Heart right ventricle (tissue), 16 donors: ENCODE results near the gene ZSCAN22. TPM values are rescaled to one million over a fixed set of nuclear protein-coding genes. Genes with fewer than 3 reads are reported as not detected.

Source experiments
- ATAC-seq, 8 donors: fragments of 200-7000 bp; cut with Tn5 transposase; one replicate each; pipeline ENCODE4 v1.9.1; 2020; ENCODE audit warnings: mild to moderate bottlenecking in 8 of 8, moderate library complexity in 8 of 8, moderate number of reproducible peaks in 1 of 8
- DNase-seq, 2 donors: peaks; one replicate each; pipeline ENCODE4 v3.0.0-alpha.2; 2020
- H3K27ac ChIP-seq, 10 donors: fragments of 200-600 bp; sonication (generic) in 2 of 10; one replicate each; pipeline versions ENCODE4 v1.5.0 to v1.8.0; 2020 to 2022; ENCODE audit warnings: mild to moderate bottlenecking in 3 of 10
- H3K27me3 ChIP-seq, 7 donors: fragments of 200-600 bp; one replicate each; pipeline ENCODE4 v1.8.0; 2021 to 2022; ENCODE audit warnings: mild to moderate bottlenecking in 2 of 7
- H3K36me3 ChIP-seq, 9 donors: fragments of 200-600 bp; sonication (generic) in 1 of 9; one replicate each; pipeline versions ENCODE4 v1.5.0 to v1.8.0; 2020 to 2022; ENCODE audit warnings: mild to moderate bottlenecking in 2 of 9
- H3K4me1 ChIP-seq, 9 donors: fragments of 200-600 bp; sonication (generic) in 1 of 9; one replicate each; pipeline versions ENCODE4 v1.5.0 to v1.8.0; 2020 to 2022; ENCODE audit warnings: mild to moderate bottlenecking in 4 of 9
- H3K4me3 ChIP-seq, 10 donors: fragments of 200-600 bp; sonication (generic) in 2 of 10; one replicate each; pipeline versions ENCODE4 v1.5.0 to v1.8.0; 2020 to 2022; ENCODE audit warnings: mild to moderate bottlenecking in 7 of 10, moderate library complexity in 2 of 10
- H3K9me3 ChIP-seq, 11 donors: fragments of 200-600 bp in 10 of 11; sonication (generic) in 2 of 11; one replicate each; pipeline versions ENCODE4 v1.5.0 to v1.8.0; 2013 to 2022; ENCODE audit warnings: mild to moderate bottlenecking in 2 of 11, control low read depth in 1 of 11, moderate library complexity in 1 of 11
- CTCF ChIP-seq, 9 donors: fragments of 200-600 bp; sonication (generic) in 2 of 9; IDR thresholded peaks; one replicate each; pipeline versions ENCODE4 v1.5.0 to v1.8.0; 2021 to 2022; ENCODE audit warnings: antibody characterized with exemption in 9 of 9, mild to moderate bottlenecking in 5 of 9, moderate library complexity in 1 of 9
- WGBS, 2 donors: extraction: QIAGEN DNeasy Blood & Tissue Kit; methylation state at CpG; one replicate each; pipeline ENCODE4 v1.1.7; 2013; ENCODE audit warnings: inconsistent platforms in 1 of 2; 5-methylcytosine and 5-hydroxymethylcytosine counted together
- intact Hi-C, 10 donors: fragments of 100-400 bp; cut with DNase I; formaldehyde crosslinking; loops; one replicate each; pipeline versions ENCODE4 v1.11.1 to v1.14.2; 2022
- microRNA-seq, 2 donors: library from miRNA; unstranded; fragments of <30 nt; microRNA quantifications; one replicate each; pipeline ENCODE4 v1.2.0, GENCODE V29; 2021
- polyA plus RNA-seq, 2 donors: library from polyadenylated mRNA; stranded (reverse); fragments of 200-250 nt; gene quantifications; one replicate each; pipeline ENCODE4 v1.2.3, GENCODE V29; 2013
- total RNA-seq, 10 donors: library from RNA; stranded (reverse); fragmentation: NEBNext Ultra II Directional in 3 of 10; extraction: Animal tissue kit (Norgen Biotek cat#: 25700) in 3 of 10; gene quantifications; one replicate each; pipeline versions ENCODE4 v1.2.1 to v1.2.4, GENCODE V29; 2021 to 2023
- donor health status: Arrhythmogenic right ventricular cardiomyopathy.
- donor health status: ischemic (EF 13 %, LVEDD 7.1; RV severe dilation, severe dysfunction).
- donor health status: healthy with polysubstance abuse.
- donor health status: DM: no; HTN: yes; CAD: no.
- donor health status: DM: no; HTN: no; CAD: no.
- donor health status: ischemic (EF 25% LVEDD 6.9; RV normal size, moderate dysfunction).
- donor health status: ischemic (EF 25% LVEDD 5.7; RV mildly dilated, moderate dysfunction).
- donor health status: healthy.
- donor health status: DM: yes; HTN: yes; CAD: no.
- donor health status: Ischemic cardiomyopathy.
- donor health status: ischemic (EF 35%, LVEDD 5.7; RV mildly dilated, moderate dysfunction).
- donor health status: nonischemic (EF 11% LVEDD 7.7; RV severe dilation, severe dysfunction).
- donor health status: DM: yes; HTN: yes; CAD: no.
- donor health status: PGD.
- donor health status: ischemic (EF 29% LVEDD 5.4; RV normal size, mild dysfunction).
- donor health status: nonischemic (EF 23%, LVEDD 6.1; RV moderate dilation, normal function).

Gene ZSCAN22
- total and polyA plus RNA-seq, 12 donors = 0.80 to 2.1 (median 1.4) TPM

- ATAC-seq = peak; percentile 93 to 98 (median 97)
- Histone ChIP-seq H3K4me1 (peaks cover 14 to 54% (median 35%) of the 10 kb centered on the region in 9 donors), H3K4me3 (peak within 1 kb of the TSS; percentile 63 to 92 (median 86)), H3K36me3 (peaks cover 0 to 40% (median 16%) of the 10 kb centered on the region in 9 donors), H3K27ac (peak within 1 kb of the TSS; percentile 90 to 100 (median 98)), H3K9me3 (no peaks in the 10 kb centered on the region), H3K27me3 (no peaks in the 10 kb centered on the region)
- 0% methylated on average over 64 of the region's 64 CpGs for WGBS, 2 donors
- intact Hi-C loops = loop anchor here in 2 of 10 donors (2.0 kb wide), 2 partner anchors 14 to 60 kb away; partner anchors contain the start of gene ZSCAN22 (in 1 of the 2)
- no peak for TF ChIP-seq CTCF (IDR thresholded peaks at IDR 0.05)
- peak; percentile 94 to 97 for DNase-seq
These were observed 60.0 kb downstream of the ZSCAN22 start, which contains the start of gene RPS5 for GRCh38 chr19:58386576-58387337. Gene RPS5 (plus strand): TSS chr19:58387269. CDS start chr19:58388138, 869 bp downstream.

- DNase-seq = no peak
These were observed 60.8 kb downstream of the ZSCAN22 start for GRCh38 chr19:58387338-58388174.

GRCh38 chr19:58388175-58388526 lies 61.4 kb downstream of the ZSCAN22 start:
- H3K27ac ChIP-seq = peak overlapping the region in 1 of 10 donors; percentile 99
- peaks cover 13 to 47% (median 30%) of the 10 kb centered on the region in 9 donors for H3K4me1 ChIP-seq
- TF ChIP-seq CTCF (IDR thresholded peaks at IDR 0.05) = no peak
- DNase-seq (no peak), ATAC-seq (no peak)
- intact Hi-C loops = no loop called here
- H3K9me3 ChIP-seq = no peaks in the 10 kb centered on the region
- H3K4me3 ChIP-seq = peak overlapping the region; percentile 63 to 92 (median 86)
- 86% methylated on average over 3 of the region's 3 CpGs for WGBS, 2 donors
- H3K27me3 ChIP-seq = no peaks in the 10 kb centered on the region
- peaks cover 0 to 54% (median 22%) of the 10 kb centered on the region in 9 donors for H3K36me3 ChIP-seq

More at GRCh38 chr19:58387338-58388174, 60.8 kb downstream of the ZSCAN22 start:
- Histone ChIP-seq H3K9me3 (no peaks in the 10 kb centered on the region), H3K27me3 (no peaks in the 10 kb centered on the region), H3K4me3 (peak overlapping the region; percentile 63 to 92 (median 86)), H3K4me1 (peaks cover 13 to 47% (median 30%) of the 10 kb centered on the region in 9 donors), H3K27ac (peak overlapping the region; percentile 3 to 100 (median 98)), H3K36me3 (peaks cover 0 to 48% (median 18%) of the 10 kb centered on the region in 9 donors)
- 6% methylated on average over 39 of the region's 39 CpGs for WGBS, 2 donors
- intact Hi-C loops = loop anchor here in 2 of 10 donors (2.0 kb wide), 2 partner anchors 13 to 61 kb away; partner anchors contain the start of gene ZSCAN22 (in 1 of the 2)
- TF ChIP-seq CTCF (IDR thresholded peaks at IDR 0.05) = no peak
- no peak for ATAC-seq

Small RNA genes within 50 kb of the gene (microRNA-seq; reads per million reads assigned to microRNA genes)
- gene MIR4754 = 0.60 to 1.0 reads per million in 2 donors
- gene MIR6806 = 0.51 to 0.60 reads per million in 2 donors

Other genes starting within 250 kb of the ZSCAN22 start
- 100 to 1,000 TPM in 1 of 10 donors, 10 to 100 TPM in 9; 59.3 to 101 (median 73.2) TPM for gene ZSCAN18, start 228.8 kb upstream of the ZSCAN22 start, total RNA-seq
- gene ZSCAN18, start 228.8 kb upstream of the ZSCAN22 start, polyA plus RNA-seq = 10 to 100 TPM; 56.4 to 67.9 TPM
- gene ZNF329, start 176.2 kb upstream of the ZSCAN22 start, total RNA-seq = 1 to 10 TPM; 6.5 to 9.7 (median 7.9) TPM
- gene ZNF329, start 176.2 kb upstream of the ZSCAN22 start, polyA plus RNA-seq = 1 to 10 TPM; 2.3 to 5.4 TPM
- 10 to 100 TPM; 18.4 to 27.6 (median 22.9) TPM for gene ZNF274, start 143.9 kb upstream of the ZSCAN22 start, total RNA-seq
- 10 to 100 TPM; 13.8 to 26.0 TPM for gene ZNF274, start 143.9 kb upstream of the ZSCAN22 start, polyA plus RNA-seq
- 10 to 100 TPM; 19.2 to 35.0 (median 23.7) TPM for gene ZNF544, start 98.1 kb upstream of the ZSCAN22 start, total RNA-seq
- gene ZNF544, start 98.1 kb upstream of the ZSCAN22 start, polyA plus RNA-seq = 10 to 100 TPM; 20.6 to 20.7 TPM
- gene ZNF8, start 48.0 kb upstream of the ZSCAN22 start, total RNA-seq = 1 to 10 TPM; 4.4 to 6.2 (median 5.6) TPM
- gene ZNF8, start 48.0 kb upstream of the ZSCAN22 start, polyA plus RNA-seq = 1 to 10 TPM; 1.4 to 4.2 TPM
- gene ERVK3-1, start 21.6 kb upstream of the ZSCAN22 start, total RNA-seq = 10 to 100 TPM; 14.4 to 28.7 (median 17.7) TPM
- gene ERVK3-1, start 21.6 kb upstream of the ZSCAN22 start, polyA plus RNA-seq = 10 to 100 TPM; 28.6 to 57.5 TPM
- 1 to 10 TPM in 9 of 10 donors, under 1 TPM in 1; 0.80 to 5.5 (median 2.0) TPM for gene A1BG, start 26.5 kb downstream of the ZSCAN22 start, total RNA-seq
- gene A1BG, start 26.5 kb downstream of the ZSCAN22 start, polyA plus RNA-seq = 1 to 10 TPM; 9.6 TPM
- under 1 TPM in 9 of 10 donors, not detected in 1; 0.14 to 0.73 (median 0.30) TPM for gene ZNF497, start 35.8 kb downstream of the ZSCAN22 start, total RNA-seq
- gene ZNF497, start 35.8 kb downstream of the ZSCAN22 start, polyA plus RNA-seq = under 1 TPM; 0.22 to 0.33 TPM
- under 1 TPM; 0.11 to 0.90 (median 0.41) TPM for gene ZNF837, start 54.0 kb downstream of the ZSCAN22 start, total RNA-seq
- gene ZNF837, start 54.0 kb downstream of the ZSCAN22 start, polyA plus RNA-seq = under 1 TPM; 0.36 to 0.88 TPM
- 100 to 1,000 TPM; 360 to 610 (median 413) TPM for gene RPS5, start 60.3 kb downstream of the ZSCAN22 start, total RNA-seq
- 1,000 to 10,000 TPM in 1 of 2 donors, 100 to 1,000 TPM in 1; 430 to 2,053 TPM for gene RPS5, start 60.3 kb downstream of the ZSCAN22 start, polyA plus RNA-seq
- not detected for gene RNF225, start 68.7 kb downstream of the ZSCAN22 start, total RNA-seq
- gene RNF225, start 68.7 kb downstream of the ZSCAN22 start, polyA plus RNA-seq = not detected
- gene ZNF584, start 81.7 kb downstream of the ZSCAN22 start, total RNA-seq = 10 to 100 TPM; 12.7 to 20.4 (median 17.6) TPM
- 10 to 100 TPM in 1 of 2 donors, 1 to 10 TPM in 1; 6.5 to 15.9 TPM for gene ZNF584, start 81.7 kb downstream of the ZSCAN22 start, polyA plus RNA-seq
- gene ZNF132, start 113.2 kb downstream of the ZSCAN22 start, total RNA-seq = 1 to 10 TPM; 3.6 to 6.7 (median 5.1) TPM
- 1 to 10 TPM; 1.1 to 1.3 TPM for gene ZNF132, start 113.2 kb downstream of the ZSCAN22 start, polyA plus RNA-seq
- 1 to 10 TPM; 1.9 to 5.2 (median 3.2) TPM for gene ZNF324B, start 124.6 kb downstream of the ZSCAN22 start, total RNA-seq
- gene ZNF324B, start 124.6 kb downstream of the ZSCAN22 start, polyA plus RNA-seq = 1 to 10 TPM; 1.4 to 1.6 TPM
- 1 to 10 TPM; 3.8 to 6.1 (median 5.1) TPM for gene ZNF324, start 140.1 kb downstream of the ZSCAN22 start, total RNA-seq
- 1 to 10 TPM; 2.6 to 4.0 TPM for gene ZNF324, start 140.1 kb downstream of the ZSCAN22 start, polyA plus RNA-seq
- 1 to 10 TPM; 4.2 to 7.0 (median 5.1) TPM for gene ZNF446, start 149.4 kb downstream of the ZSCAN22 start, total RNA-seq
- gene ZNF446, start 149.4 kb downstream of the ZSCAN22 start, polyA plus RNA-seq = 10 to 100 TPM in 1 of 2 donors, 1 to 10 TPM in 1; 7.1 to 11.1 TPM
- gene SLC27A5, start 185.0 kb downstream of the ZSCAN22 start, total RNA-seq = 1 to 10 TPM; 2.2 to 4.9 (median 3.9) TPM
- 1 to 10 TPM; 7.4 to 7.9 TPM for gene SLC27A5, start 185.0 kb downstream of the ZSCAN22 start, polyA plus RNA-seq
- gene ZBTB45, start 192.8 kb downstream of the ZSCAN22 start, total RNA-seq = 10 to 100 TPM in 5 of 10 donors, 1 to 10 TPM in 5; 7.7 to 13.3 (median 9.7) TPM
- gene ZBTB45, start 192.8 kb downstream of the ZSCAN22 start, polyA plus RNA-seq = 1 to 10 TPM; 7.1 to 8.7 TPM
- gene TRIM28, start 217.1 kb downstream of the ZSCAN22 start, total RNA-seq = 100 to 1,000 TPM; 121 to 163 (median 150) TPM
- 100 to 1,000 TPM; 105 to 129 TPM for gene TRIM28, start 217.1 kb downstream of the ZSCAN22 start, polyA plus RNA-seq
- gene CHMP2A, start 228.1 kb downstream of the ZSCAN22 start, total RNA-seq = 100 to 1,000 TPM; 123 to 151 (median 131) TPM
- gene CHMP2A, start 228.1 kb downstream of the ZSCAN22 start, polyA plus RNA-seq = 100 to 1,000 TPM; 239 to 349 TPM
- 100 to 1,000 TPM; 107 to 146 (median 122) TPM for gene UBE2M, start 231.6 kb downstream of the ZSCAN22 start, total RNA-seq
- gene UBE2M, start 231.6 kb downstream of the ZSCAN22 start, polyA plus RNA-seq = 100 to 1,000 TPM in 1 of 2 donors, 10 to 100 TPM in 1; 45.4 to 115 TPM
- 10 to 100 TPM in 2 of 10 donors, 1 to 10 TPM in 8; 4.4 to 12.0 (median 8.3) TPM for gene MZF1, start 246.3 kb downstream of the ZSCAN22 start, total RNA-seq
- gene MZF1, start 246.3 kb downstream of the ZSCAN22 start, polyA plus RNA-seq = 10 to 100 TPM in 1 of 2 donors, 1 to 10 TPM in 1; 7.6 to 28.0 TPM